ENCODE measurements around the gene SGK2. TPM values are rescaled to one million over a fixed set of nuclear protein-coding genes. Genes with fewer than 3 reads are reported as not detected.

Gene SGK2
- total and polyA plus RNA-seq, 9 of the 15 experiments (the other 6 are each of a cell fraction or from before 2014, with no cell fraction given) = 0.07 to 0.31 (median 0.15) TPM; not detected in 2

DNA sequence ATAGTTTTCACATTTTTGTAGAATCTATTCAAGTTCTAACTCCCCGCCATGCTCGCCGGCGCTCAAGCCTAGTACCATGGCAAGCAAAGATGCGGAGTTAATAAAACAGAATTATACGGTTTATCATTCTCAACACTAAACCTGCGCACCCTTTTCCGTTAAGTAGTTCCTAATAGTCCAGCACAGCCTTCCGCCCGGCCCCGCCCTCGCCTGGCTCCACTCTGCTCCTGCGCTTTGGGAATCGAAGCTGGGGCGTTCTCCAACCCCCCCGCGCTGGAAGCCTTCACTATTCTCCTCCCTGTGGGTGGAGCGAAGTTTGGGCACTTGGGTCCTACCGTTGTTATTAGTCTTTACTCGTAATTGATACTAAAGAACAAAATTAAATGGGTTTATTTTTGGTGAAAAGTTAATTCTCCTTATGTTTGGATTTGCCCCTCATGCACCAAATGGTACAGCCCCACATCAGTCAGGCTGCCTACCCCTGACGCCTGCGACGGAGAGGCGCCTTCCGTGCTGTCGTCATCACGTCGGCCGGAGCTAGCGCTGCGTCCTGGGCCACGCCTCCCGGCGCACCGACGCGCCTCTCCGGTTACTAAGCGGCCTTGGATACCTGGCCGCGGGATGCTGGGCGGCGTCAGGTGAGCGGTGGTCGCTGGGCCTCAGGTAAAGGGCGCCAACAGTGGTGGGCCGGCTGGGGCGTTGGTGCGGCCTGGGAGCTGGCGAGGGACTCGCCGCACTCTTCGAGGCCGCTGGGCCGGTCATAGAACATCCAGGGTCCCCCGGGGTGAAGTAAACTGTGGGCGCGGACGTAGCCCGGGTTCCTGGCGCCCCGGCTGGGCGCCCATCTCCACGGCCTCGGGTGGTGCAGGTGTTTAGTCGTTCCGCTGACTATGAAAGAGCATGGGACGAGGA lies 31.8 kb downstream of the SGK2 start, which contains the start of gene IFT52 (continued):
- TF ChIP-seq, protein P1, sequence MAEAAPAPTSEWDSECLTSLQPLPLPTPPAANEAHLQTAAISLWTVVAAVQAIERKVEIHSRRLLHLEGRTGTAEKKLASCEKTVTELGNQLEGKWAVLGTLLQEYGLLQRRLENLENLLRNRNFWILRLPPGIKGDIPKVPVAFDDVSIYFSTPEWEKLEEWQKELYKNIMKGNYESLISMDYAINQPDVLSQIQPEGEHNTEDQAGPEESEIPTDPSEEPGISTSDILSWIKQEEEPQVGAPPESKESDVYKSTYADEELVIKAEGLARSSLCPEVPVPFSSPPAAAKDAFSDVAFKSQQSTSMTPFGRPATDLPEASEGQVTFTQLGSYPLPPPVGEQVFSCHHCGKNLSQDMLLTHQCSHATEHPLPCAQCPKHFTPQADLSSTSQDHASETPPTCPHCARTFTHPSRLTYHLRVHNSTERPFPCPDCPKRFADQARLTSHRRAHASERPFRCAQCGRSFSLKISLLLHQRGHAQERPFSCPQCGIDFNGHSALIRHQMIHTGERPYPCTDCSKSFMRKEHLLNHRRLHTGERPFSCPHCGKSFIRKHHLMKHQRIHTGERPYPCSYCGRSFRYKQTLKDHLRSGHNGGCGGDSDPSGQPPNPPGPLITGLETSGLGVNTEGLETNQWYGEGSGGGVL (CRISPR knock-in tag; IDR thresholded peaks at IDR 0.05) = no peak
- peak; percentile 55; the same call in 1 of the 2 replicates for TF ChIP-seq ARID4B (CRISPR knock-in tag; IDR thresholded peaks at IDR 0.05)
- TF ChIP-seq JUND (IDR thresholded peaks at IDR 0.05; ENCODE audit: borderline replicate concordance, low read depth, low read length) = peak; percentile 96
- TF ChIP-seq JUND (tag; IDR thresholded peaks at IDR 0.05; ENCODE audit: borderline replicate concordance, low read depth, low read length) = no peak
- 0 out of 4 replicates have a peak, but pooled peaks of 1 of the 2 experiments have one; percentile 39 for TF ChIP-seq TRIM24 (IDR thresholded peaks at IDR 0.05)
- TF ChIP-seq, protein P2, sequence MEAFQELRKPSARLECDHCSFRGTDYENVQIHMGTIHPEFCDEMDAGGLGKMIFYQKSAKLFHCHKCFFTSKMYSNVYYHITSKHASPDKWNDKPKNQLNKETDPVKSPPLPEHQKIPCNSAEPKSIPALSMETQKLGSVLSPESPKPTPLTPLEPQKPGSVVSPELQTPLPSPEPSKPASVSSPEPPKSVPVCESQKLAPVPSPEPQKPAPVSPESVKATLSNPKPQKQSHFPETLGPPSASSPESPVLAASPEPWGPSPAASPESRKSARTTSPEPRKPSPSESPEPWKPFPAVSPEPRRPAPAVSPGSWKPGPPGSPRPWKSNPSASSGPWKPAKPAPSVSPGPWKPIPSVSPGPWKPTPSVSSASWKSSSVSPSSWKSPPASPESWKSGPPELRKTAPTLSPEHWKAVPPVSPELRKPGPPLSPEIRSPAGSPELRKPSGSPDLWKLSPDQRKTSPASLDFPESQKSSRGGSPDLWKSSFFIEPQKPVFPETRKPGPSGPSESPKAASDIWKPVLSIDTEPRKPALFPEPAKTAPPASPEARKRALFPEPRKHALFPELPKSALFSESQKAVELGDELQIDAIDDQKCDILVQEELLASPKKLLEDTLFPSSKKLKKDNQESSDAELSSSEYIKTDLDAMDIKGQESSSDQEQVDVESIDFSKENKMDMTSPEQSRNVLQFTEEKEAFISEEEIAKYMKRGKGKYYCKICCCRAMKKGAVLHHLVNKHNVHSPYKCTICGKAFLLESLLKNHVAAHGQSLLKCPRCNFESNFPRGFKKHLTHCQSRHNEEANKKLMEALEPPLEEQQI (IDR thresholded peaks at IDR 0.05) = peak; percentile 14; the same call in 1 of the 2 replicates
- TF ChIP-seq CTBP1 (IDR thresholded peaks at IDR 0.05; ENCODE audit: borderline replicate concordance) = peak; percentile 93
- TF ChIP-seq ZBTB2 (IDR thresholded peaks at IDR 0.05) = peak; percentile 99
- TF ChIP-seq, protein P3, sequence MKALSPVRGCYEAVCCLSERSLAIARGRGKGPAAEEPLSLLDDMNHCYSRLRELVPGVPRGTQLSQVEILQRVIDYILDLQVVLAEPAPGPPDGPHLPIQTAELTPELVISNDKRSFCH (CRISPR knock-in tag; IDR thresholded peaks at IDR 0.05) = no peak
- TF ChIP-seq, protein P3 (tag; IDR thresholded peaks at IDR 0.05) = no peak

All from K562 (cell line).